ENCODE data around the gene NR1D2.

The NR1D2 gene

DNA sequence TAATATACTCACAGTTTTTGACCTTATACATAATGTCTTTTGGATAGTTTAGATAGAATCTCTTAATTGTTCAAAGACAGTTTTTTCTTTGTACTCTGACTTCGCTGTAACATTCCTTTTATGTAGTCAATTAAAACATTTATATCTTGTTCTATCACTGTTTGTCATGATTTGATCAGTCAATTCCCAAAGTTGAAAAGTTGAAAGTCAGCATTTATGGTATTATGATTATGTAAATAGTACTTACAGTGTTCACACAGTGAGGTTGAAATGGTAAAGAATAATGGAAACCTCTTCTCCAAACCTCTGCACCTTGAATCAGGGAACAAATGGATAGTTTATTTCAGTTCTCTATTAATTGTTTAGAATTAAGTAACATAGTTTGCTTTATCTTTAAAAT, 26.6 kb downstream of the NR1D2 start:
- no peak overlapping the region for H3K4me2 ChIP-seq
- TF ChIP-seq, protein P1, sequence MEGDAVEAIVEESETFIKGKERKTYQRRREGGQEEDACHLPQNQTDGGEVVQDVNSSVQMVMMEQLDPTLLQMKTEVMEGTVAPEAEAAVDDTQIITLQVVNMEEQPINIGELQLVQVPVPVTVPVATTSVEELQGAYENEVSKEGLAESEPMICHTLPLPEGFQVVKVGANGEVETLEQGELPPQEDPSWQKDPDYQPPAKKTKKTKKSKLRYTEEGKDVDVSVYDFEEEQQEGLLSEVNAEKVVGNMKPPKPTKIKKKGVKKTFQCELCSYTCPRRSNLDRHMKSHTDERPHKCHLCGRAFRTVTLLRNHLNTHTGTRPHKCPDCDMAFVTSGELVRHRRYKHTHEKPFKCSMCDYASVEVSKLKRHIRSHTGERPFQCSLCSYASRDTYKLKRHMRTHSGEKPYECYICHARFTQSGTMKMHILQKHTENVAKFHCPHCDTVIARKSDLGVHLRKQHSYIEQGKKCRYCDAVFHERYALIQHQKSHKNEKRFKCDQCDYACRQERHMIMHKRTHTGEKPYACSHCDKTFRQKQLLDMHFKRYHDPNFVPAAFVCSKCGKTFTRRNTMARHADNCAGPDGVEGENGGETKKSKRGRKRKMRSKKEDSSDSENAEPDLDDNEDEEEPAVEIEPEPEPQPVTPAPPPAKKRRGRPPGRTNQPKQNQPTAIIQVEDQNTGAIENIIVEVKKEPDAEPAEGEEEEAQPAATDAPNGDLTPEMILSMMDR (conservative IDR thresholded peaks at IDR 0.05; ENCODE audit: low read depth, low read length), result no peak
- no peak overlapping the region for H2AFZ ChIP-seq (ENCODE audit: low read depth)
- no peak overlapping the region for H3K4me3 ChIP-seq (IDR thresholded peaks at IDR 0.05; ENCODE audit: insufficient read depth, low read depth, low read length)
- no peak overlapping the region for H3K9ac ChIP-seq
- H3K4me1 ChIP-seq (ENCODE audit: low read depth, poor library complexity, severe bottlenecking), result no peaks in the 10 kb centered on the region
- H3K79me2 ChIP-seq (ENCODE audit: insufficient read depth, low read depth), result no peaks in the 10 kb centered on the region
- no peaks in the 10 kb centered on the region for H4K20me1 ChIP-seq (ENCODE audit: insufficient read depth)
- H3K36me3 ChIP-seq (ENCODE audit: insufficient read depth), result no peaks in the 10 kb centered on the region
- no peaks in the 10 kb centered on the region for H3K27me3 ChIP-seq (ENCODE audit: insufficient read depth, low read depth)
- H3K27ac ChIP-seq, result no peak overlapping the region

DNA sequence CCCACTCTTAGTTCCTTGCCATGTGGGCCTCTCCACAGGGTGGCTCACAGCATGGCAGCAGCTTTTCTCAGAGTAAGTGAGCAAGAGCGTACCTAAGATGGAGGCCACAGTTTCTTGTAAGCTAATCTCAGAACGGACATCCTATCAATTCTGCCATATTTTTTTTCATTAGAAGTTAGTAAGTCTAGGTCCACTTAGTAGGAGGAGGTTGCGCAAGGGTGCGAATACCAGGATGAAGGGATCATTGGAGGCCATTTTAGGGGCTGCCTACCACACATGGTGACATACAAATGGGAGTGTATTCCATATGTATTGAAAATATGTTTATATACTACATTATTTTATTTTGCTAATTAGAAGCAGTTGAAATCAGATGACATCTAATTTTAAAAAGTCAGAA, 31.5 kb downstream of the NR1D2 start:
- H3K4me3 ChIP-seq (IDR thresholded peaks at IDR 0.05; ENCODE audit: insufficient read depth, low read depth, low read length), result no peak overlapping the region
- H3K79me2 ChIP-seq (ENCODE audit: insufficient read depth, low read depth), result no peaks in the 10 kb centered on the region
- no peaks in the 10 kb centered on the region for H3K4me1 ChIP-seq (ENCODE audit: low read depth, poor library complexity, severe bottlenecking)
- no peaks in the 10 kb centered on the region for H3K36me3 ChIP-seq (ENCODE audit: insufficient read depth)
- H2AFZ ChIP-seq (ENCODE audit: low read depth), result no peak overlapping the region
- H3K9ac ChIP-seq, result no peak overlapping the region
- TF ChIP-seq, protein P1 (conservative IDR thresholded peaks at IDR 0.05; ENCODE audit: low read depth, low read length), result no peak
- H3K4me2 ChIP-seq, result no peak overlapping the region
- H4K20me1 ChIP-seq (ENCODE audit: insufficient read depth), result no peaks in the 10 kb centered on the region
- H3K27ac ChIP-seq, result no peak overlapping the region
- H3K27me3 ChIP-seq (ENCODE audit: insufficient read depth, low read depth), result no peaks in the 10 kb centered on the region

DNA sequence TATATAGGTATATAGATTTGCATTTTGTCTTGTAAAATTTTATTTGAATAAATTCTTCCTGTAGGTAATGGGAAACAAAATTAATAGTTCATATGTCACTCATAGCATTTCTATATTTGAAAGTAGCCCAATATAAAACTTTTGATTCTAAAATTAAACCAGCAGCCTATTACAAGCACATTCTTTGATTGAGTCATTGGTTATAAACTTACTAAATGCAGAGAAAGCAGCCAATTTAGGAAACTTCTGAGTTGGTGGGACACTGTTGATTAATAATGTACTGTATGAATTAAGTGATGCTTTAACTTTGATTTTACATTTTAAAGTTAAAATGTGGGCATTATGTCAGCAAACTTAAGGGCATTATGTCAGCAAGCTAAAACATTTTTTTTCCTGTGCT, 34.5 kb downstream of the NR1D2 start:
- Histone ChIP-seq H2AFZ (ENCODE audit: low read depth) (no peak overlapping the region), H3K79me2 (ENCODE audit: insufficient read depth, low read depth) (no peaks in the 10 kb centered on the region), H3K36me3 (ENCODE audit: insufficient read depth) (no peaks in the 10 kb centered on the region), H3K4me2 (no peak overlapping the region), H3K27ac (no peak overlapping the region), H3K9ac (no peak overlapping the region), H4K20me1 (ENCODE audit: insufficient read depth) (no peaks in the 10 kb centered on the region), H3K4me1 (ENCODE audit: low read depth, poor library complexity, severe bottlenecking) (peaks cover 12% of the 10 kb centered on the region), H3K27me3 (ENCODE audit: insufficient read depth, low read depth) (no peaks in the 10 kb centered on the region), H3K4me3 (IDR thresholded peaks at IDR 0.05; ENCODE audit: insufficient read depth, low read depth, low read length) (no peak overlapping the region)
- TF ChIP-seq, protein P1 (conservative IDR thresholded peaks at IDR 0.05; ENCODE audit: low read depth, low read length), result no peak

DNA sequence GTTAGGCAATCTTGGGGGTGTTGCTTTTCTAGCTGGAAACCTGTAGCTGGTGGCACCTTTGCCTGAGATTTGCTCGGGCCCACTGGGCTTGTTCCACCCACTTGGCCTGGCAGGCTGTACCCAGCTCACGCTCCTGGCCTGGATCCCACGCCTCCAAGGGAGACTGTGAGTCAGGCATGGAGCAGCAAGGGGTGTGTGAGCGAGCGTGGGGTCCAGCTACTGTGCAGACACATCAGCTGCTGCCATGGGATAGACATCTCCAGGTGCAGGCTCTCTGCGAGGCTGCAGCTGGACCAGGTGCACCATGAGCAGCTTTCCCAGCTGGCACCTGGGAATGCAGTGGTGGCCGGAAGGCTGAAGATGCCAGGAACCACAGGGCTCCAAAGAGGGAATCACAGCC, 36.0 kb downstream of the NR1D2 start:
- TF ChIP-seq, protein P1 (conservative IDR thresholded peaks at IDR 0.05; ENCODE audit: low read depth, low read length), result no peak
- Histone ChIP-seq H3K79me2 (ENCODE audit: insufficient read depth, low read depth) (no peaks in the 10 kb centered on the region), H3K27ac (no peak overlapping the region), H3K36me3 (ENCODE audit: insufficient read depth) (no peaks in the 10 kb centered on the region), H2AFZ (ENCODE audit: low read depth) (no peak overlapping the region), H3K27me3 (ENCODE audit: insufficient read depth, low read depth) (no peaks in the 10 kb centered on the region), H3K4me2 (no peak overlapping the region), H4K20me1 (ENCODE audit: insufficient read depth) (no peaks in the 10 kb centered on the region), H3K9ac (no peak overlapping the region), H3K4me3 (IDR thresholded peaks at IDR 0.05; ENCODE audit: insufficient read depth, low read depth, low read length) (no peak overlapping the region), H3K4me1 (ENCODE audit: low read depth, poor library complexity, severe bottlenecking) (peaks cover 12% of the 10 kb centered on the region)

All from KMS-11 (cell line).